ENCODE results near the gene OR5A1. TPM values are rescaled to one million over a fixed set of nuclear protein-coding genes. Genes with fewer than 3 reads are reported as not detected.
A peak's percentile ranks its signal among the peaks of the same experiment; 100 is the strongest.
"Not testable (repeated sequence)": the region's sequence is repeated elsewhere in the genome, so short reads cannot be mapped to it uniquely, and the experiment has no call there.

Gene OR5A1
- total RNA-seq, 4 donors from 2014 or later, result 0.04 TPM; not detected in 3

DNA sequence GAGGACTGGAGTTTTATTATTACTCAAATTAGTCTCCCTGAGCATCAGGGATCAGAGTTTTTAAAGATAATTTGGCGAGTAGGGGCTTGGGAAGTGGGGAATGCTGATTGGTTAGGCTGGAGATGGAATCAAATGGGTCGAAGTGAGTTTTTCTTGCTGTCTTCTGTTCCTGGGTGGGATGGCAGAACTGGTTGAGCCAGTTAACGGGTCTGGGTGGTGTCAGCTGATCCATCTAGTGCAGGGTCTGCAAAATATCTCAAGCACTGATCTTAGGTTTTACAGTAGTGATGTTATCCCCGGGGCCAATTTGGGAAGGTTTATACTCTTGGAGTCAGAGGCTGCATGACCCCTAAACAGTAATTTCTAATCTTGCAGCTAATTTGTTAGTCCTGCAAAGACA is 11.1 kb upstream of the OR5A1 start:
- 48% methylated on average over 4 of the region's 4 CpGs for WGBS
- DNase-seq (ENCODE audit: low spot score in 2 of 2), result no peak
- no peak for TF ChIP-seq POLR2AphosphoS5 (IDR thresholded peaks at IDR 0.05)
- no peak overlapping the region for H3K4me3 ChIP-seq
- H3K36me3 ChIP-seq, result no peaks in the 10 kb centered on the region
- no peak overlapping the region for H3K27ac ChIP-seq
- H3K27me3 ChIP-seq, result no peaks in the 10 kb centered on the region
- H3K4me1 ChIP-seq, result no peaks in the 10 kb centered on the region
- H3K9me3 ChIP-seq, result no peaks in the 10 kb centered on the region

DNA sequence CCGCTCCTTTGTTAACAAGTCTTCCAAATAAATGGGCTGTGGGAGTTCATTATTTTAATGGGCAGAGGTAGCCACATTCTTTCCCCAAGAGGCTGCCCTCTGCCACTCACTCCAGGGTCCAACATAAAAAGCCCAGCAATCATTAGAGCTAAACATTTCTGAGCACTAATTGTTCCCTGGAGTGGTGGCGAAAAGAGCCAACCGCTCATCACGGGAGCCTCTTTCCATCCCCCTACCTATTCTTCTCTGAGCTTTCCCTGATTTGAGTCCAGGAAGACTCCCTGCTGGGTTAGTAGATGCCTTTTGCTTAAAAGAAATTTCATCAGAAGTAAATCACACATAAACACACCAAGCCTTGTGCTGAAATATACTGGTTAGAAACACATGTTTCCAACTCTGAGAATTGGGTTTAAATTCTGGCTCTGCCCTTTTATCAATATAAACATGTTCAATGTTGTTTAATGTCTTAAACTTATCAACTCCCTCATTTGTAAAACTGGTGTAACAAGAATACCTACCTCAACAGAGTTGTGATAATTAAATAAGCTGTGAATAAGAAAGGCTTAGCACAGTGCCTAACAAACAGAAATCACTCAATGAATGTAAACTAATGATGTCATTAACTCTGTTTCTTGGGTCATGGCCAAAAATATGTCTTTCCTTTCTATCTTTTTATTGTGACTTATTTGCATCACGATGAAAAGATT is 9.8 kb upstream of the OR5A1 start, which contains the start of gene OR5A2:
OR5A2 (minus strand) TSS at position 53 of the 707 bp plus-strand sequence. CDS start 3,460 bp downstream, outside the sequence.
- Histone ChIP-seq H3K4me3 (no peak within 1 kb of the TSS), H3K27ac (no peak within 1 kb of the TSS), H3K9me3 (no peaks in the 10 kb centered on the region), H3K36me3 (no peaks in the 10 kb centered on the region), H3K27me3 (no peaks in the 10 kb centered on the region), H3K4me1 (no peaks in the 10 kb centered on the region)
- no peak for TF ChIP-seq EP300 (IDR thresholded peaks at IDR 0.05)
- TF ChIP-seq, protein P1, sequence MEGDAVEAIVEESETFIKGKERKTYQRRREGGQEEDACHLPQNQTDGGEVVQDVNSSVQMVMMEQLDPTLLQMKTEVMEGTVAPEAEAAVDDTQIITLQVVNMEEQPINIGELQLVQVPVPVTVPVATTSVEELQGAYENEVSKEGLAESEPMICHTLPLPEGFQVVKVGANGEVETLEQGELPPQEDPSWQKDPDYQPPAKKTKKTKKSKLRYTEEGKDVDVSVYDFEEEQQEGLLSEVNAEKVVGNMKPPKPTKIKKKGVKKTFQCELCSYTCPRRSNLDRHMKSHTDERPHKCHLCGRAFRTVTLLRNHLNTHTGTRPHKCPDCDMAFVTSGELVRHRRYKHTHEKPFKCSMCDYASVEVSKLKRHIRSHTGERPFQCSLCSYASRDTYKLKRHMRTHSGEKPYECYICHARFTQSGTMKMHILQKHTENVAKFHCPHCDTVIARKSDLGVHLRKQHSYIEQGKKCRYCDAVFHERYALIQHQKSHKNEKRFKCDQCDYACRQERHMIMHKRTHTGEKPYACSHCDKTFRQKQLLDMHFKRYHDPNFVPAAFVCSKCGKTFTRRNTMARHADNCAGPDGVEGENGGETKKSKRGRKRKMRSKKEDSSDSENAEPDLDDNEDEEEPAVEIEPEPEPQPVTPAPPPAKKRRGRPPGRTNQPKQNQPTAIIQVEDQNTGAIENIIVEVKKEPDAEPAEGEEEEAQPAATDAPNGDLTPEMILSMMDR (IDR thresholded peaks at IDR 0.05), result no peak
- TF ChIP-seq POLR2AphosphoS5 (IDR thresholded peaks at IDR 0.05), result no peak
- TF ChIP-seq POLR2A (IDR thresholded peaks at IDR 0.05), result no peak
- 67% methylated on average over 5 of the region's 5 CpGs for WGBS
- no peak for DNase-seq (ENCODE audit: low spot score in 2 of 2)

DNA sequence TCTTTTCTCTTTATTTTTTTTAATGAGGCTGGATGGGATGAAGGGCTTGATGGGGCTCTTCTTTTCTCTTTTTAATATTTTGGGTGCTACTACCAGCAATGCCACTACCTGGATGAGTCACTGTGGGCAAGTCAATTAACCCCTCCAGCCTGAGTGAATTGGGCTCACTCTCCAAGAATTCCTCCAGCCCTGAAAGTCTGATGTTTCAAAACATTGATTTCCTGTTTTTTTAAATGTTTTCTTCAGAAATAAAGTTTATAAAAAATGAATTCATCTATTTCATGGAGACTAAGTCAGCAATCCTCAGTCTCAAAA is 9.2 kb upstream of the OR5A1 start:
- H3K9me3 ChIP-seq, result no peaks in the 10 kb centered on the region
- H3K4me3 ChIP-seq, result no peak overlapping the region
- no peaks in the 10 kb centered on the region for H3K27me3 ChIP-seq
- no peaks in the 10 kb centered on the region for H3K4me1 ChIP-seq
- TF ChIP-seq POLR2AphosphoS5 (IDR thresholded peaks at IDR 0.05) (no peak), EP300 (IDR thresholded peaks at IDR 0.05) (no peak)
- TF ChIP-seq, protein P1 (IDR thresholded peaks at IDR 0.05), result no peak
- no peak overlapping the region for H3K27ac ChIP-seq
- DNase-seq (ENCODE audit: low spot score in 2 of 2), result no peak
- H3K36me3 ChIP-seq, result no peaks in the 10 kb centered on the region

DNA sequence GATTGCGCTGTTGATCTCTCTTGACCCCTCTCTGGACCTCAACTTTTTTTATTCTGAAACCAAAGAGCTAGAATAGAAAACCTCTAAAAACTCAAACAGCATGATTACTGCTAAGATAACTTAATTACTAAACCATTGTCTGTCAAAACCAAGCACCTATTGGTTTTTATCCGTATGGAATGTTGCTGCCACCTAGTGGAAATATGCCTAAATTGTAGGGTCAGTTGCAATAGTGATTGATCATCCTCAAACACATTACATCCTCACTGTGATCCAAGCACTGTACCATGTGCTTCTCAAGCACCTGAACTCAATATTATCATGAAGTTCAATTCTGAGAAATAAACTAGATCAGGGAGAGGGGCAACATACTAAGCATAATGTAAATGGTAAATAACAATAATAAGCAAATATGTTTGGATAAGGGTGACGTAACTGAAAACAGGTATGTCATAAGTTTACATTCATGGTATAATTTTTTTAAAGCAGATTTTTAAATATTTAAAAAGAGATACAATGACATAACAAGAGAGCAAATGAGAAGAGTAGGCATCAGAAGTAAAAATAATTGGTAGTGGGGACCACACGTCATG is 6.2 kb upstream of the OR5A1 start:
- Histone ChIP-seq H3K4me1 (no peaks in the 10 kb centered on the region), H3K27me3 (no peaks in the 10 kb centered on the region), H3K9me3 (no peaks in the 10 kb centered on the region), H3K4me3 (no peak overlapping the region), H3K36me3 (no peaks in the 10 kb centered on the region), H3K27ac (no peak overlapping the region)
- WGBS, result 69% methylated on average over 4 of the region's 4 CpGs
- no peak for TF ChIP-seq EP300 (IDR thresholded peaks at IDR 0.05)
- TF ChIP-seq, protein P1 (IDR thresholded peaks at IDR 0.05), result peak in 1 of 2 donors; percentile 43
- no peak for TF ChIP-seq POLR2A (IDR thresholded peaks at IDR 0.05)
- DNase-seq (ENCODE audit: low spot score in 2 of 2), result no peak

DNA sequence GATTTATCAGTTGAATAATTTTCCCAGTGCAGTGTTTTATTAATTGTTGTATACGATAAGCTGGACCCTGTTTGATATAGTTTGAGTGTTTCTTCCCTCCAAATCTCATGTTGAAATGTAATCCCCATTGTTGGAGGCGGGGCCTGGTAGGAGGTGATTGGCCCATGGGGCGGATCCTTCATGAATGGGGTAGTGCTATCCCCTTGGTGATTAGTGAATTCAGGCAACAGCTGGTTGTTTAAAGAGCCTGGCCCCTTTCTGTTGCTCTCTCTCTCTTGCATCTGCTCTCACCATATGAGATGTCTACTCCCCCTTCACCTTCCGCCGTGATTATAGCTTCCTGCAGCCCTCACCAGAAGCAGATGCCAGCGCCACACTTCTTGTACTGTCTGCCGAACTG is 1.5 kb downstream of the OR5A1 start:
- Histone ChIP-seq H3K27me3 (no peaks in the 10 kb centered on the region), H3K9me3 (no peaks in the 10 kb centered on the region), H3K4me1 (no peaks in the 10 kb centered on the region), H3K27ac (no peak overlapping the region), H3K36me3 (no peaks in the 10 kb centered on the region), H3K4me3 (no peak overlapping the region)
- WGBS, result 72% methylated on average over 7 of the region's 7 CpGs
- TF ChIP-seq, protein P1 (IDR thresholded peaks at IDR 0.05), result no peak
- TF ChIP-seq POLR2AphosphoS5 (IDR thresholded peaks at IDR 0.05) (no peak), POLR2A (IDR thresholded peaks at IDR 0.05) (no peak), EP300 (IDR thresholded peaks at IDR 0.05) (no peak)
- no peak for DNase-seq (ENCODE audit: low spot score in 2 of 2)

DNA sequence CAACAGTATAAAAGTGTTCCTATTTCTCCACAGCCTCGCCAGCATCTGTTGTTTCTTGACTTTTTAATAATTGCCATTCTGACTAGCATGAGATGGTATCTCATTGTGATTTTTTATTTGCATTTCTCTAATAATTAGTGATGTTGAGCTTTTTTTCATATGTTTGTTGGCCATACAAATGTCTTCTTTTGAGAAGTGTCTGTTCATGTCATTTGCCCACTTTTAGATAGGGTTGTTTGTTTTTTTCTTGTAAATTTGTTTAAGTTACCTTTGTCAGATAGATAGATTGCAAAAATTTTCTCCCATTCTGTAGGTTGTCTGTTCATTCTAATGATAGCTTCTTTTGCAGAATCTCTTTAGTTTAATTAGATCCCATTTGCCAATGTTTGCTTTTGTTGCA is 9.4 kb downstream of the OR5A1 start:
- DNase-seq (ENCODE audit: low spot score in 2 of 2); H3K27ac ChIP-seq; H3K9me3 ChIP-seq; H3K4me3 ChIP-seq; H3K27me3 ChIP-seq; H3K36me3 ChIP-seq; H3K4me1 ChIP-seq: not testable (repeated sequence)
- WGBS, result 81% methylated on average over 1 of the region's 1 CpG
